ENCODE measurements around the gene ATG101.

The ATG101 gene

GRCh38 chr12:52069327-52070184, at the start of gene ATG101:
Gene ATG101 (plus strand): TSS chr12:52069978. CDS start chr12:52073651, 3,673 bp downstream.
- DNase-seq (ENCODE audit: low read depth), result peak; percentile 76

DNA sequence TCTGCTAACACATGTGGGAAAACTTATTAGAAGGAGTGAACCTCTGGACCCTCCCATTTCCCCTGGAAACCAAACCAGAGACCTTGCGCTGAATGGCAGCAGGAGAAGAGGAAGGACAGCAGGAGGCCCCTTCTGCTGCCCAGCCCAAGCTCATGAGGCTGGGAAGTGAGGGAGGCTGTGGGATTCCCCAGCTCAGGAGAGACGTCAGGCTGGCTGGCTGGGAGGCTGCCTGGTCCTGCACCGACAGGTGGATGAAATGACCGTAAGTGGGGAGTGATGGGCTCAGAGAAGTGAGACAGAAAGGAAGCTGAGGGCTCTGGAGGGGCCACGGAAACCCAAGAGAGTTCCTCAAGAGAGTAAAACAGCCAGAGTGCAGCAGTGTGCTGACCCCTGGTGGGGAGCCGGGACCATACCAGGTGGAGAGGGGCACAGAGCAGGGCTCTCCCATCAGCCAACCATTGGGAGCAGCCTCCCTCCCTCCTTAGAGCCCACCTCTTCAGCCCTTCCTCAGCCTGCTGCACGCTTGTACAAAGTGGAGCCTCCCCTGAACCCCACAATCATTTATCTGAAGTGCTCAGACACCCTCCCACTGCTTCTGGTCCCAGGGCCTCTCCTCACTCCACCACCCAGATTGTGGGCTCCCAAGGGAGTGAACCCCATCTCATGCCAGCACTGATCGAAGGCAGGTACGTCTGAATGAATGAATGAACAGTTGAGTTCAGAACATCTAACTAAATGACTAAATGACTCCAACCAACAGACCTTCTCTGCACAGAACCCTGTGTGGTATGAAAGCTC, 49.0 kb upstream of the ATG101 start:
- DNase-seq (ENCODE audit: low read depth), result peak; percentile 55

- DNase-seq (ENCODE audit: low read depth), result no peak
These were observed 47.0 kb upstream of the ATG101 start for GRCh38 chr12:52022841-52023181.

DNA sequence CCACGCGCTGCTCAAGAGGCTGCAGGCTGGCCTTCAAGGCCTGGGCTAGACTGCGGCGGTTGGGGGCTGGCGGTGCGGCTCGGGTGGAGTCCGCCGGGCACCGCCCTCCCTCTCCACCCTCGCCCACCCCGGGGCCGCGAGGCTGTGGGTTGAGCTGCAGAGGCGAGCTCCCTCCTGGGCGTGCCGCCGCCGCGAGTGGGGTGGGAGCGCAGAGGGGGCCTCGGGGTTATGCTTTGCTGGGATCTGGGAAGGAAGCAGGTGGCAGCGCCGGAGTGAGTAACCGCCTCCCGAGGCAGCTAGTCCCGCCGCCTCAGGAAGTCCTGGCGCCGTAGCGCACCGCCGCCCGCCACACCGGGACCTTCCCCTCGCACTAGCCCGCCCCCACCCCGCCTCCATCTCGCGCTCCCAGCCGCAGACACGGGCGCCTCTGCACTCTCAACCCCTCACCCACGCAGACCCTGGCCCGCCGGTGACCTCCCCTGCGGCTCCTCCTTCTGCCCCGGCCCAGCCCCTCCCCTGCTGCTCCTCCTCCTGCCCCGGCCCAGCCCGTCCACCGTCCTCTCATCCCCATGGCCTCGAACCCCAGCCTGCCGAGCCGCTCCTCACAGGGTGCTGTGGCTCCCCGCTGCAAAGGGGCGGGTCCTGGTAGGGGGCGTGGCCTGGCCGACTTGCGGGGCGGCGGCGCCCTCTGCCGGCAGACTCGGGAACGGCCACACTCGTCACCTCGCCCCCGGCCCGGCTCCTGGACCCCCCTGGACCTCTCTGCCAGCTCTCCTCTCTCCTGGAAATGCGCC, 46.4 kb upstream of the ATG101 start:
- DNase-seq (ENCODE audit: low read depth), result peak; percentile 92

- no peak for DNase-seq (ENCODE audit: low read depth)
These were observed 45.6 kb upstream of the ATG101 start for GRCh38 chr12:52023976-52024688.

- DNase-seq (ENCODE audit: low read depth), result no peak
These were observed 44.9 kb upstream of the ATG101 start for GRCh38 chr12:52024845-52025230.

GRCh38 chr12:52026263-52026662, 43.5 kb upstream of the ATG101 start:
- no peak for DNase-seq (ENCODE audit: low read depth)

DNA sequence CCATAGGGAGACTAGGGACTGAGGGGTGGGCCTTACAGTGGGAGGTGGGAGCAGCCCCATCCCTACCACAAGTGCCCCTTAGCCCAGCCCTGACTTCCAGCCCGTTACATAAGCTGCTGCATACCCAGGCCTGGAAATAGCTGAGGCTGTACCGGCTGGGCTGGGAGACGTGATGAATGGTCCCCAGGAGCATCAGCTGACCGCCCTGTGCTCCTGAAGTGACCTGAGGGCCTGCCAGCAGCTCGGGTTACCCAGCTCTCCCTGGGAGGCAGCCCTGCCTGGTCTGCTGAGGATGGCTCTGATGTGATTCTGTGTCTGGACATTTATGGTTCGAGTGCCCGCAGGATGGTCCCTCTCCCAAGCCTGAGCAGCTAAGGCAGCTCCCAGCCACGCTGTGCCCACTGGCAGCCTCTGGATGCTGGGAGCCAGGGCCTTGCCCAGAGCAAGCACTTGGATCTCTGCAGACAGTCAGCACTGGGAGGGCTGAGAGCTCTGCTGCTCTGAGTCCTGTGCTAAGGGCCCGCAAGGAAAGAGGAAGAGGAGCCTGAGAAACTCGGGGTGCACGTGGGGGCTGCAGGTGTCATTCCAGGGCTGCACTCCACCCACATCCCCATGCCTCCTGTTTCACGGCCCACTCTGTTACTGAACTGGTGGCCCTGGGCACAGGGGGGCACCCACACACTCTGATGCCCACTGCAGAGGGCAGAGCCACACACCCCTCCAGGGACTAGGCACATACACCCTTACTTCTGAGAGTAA, 42.5 kb upstream of the ATG101 start:
- no peak for DNase-seq (ENCODE audit: low read depth)

- no peak for DNase-seq (ENCODE audit: low read depth)
These were observed 40.1 kb upstream of the ATG101 start for GRCh38 chr12:52029685-52030084.

DNA sequence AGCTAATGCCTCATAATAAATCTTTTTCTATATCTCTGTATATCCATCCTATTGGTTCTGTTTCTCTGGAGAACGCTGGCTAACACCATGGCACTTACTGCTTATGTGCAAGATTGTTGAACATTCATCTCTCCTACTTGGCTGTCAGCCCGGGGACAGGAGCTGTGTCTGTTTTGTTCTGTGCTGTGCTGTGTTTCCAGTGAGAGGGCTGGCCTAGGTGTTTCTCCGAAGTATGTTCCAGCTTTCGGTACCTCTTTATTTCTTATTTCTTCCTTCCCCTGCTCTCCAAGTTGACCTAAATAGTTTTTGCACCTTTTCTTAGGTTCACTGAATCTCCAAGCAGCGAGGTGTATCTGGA, 37.4 kb upstream of the ATG101 start:
- no peak for DNase-seq (ENCODE audit: low read depth)

DNA sequence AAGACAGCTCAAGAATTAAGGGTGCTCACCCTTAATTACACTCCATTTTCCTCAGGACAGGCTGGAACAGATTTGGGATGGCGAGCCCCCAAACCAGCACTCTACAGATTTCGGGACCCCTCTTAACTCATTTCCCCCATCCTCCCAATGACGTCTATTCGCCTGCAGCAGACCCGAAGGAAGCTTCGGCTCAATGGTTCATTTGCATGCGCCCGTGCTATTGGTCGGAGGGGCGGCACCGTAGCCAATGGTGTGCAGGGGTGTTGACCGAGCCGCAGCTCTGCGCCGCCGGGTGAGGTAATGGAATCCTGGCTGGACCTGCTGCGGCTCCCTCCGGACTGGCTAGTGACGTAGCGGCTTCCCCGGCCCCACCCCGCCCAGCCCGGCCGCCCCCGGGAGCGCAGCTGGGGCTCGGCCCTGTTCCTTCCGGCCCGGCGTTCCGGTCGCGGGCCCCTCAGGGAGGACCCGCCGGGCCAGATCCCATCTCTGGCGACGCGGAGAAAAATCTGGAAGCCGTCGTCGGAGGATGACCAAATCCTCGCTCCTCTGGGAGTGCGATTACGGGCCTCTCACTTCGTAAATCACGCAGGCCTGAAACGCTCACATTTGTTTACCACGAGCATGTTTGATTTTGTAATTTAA, 36.9 kb upstream of the ATG101 start:
- DNase-seq (ENCODE audit: low read depth), result peak; percentile 81

- DNase-seq (ENCODE audit: low read depth), result no peak
These were observed 36.2 kb upstream of the ATG101 start for GRCh38 chr12:52033446-52034140.

DNA sequence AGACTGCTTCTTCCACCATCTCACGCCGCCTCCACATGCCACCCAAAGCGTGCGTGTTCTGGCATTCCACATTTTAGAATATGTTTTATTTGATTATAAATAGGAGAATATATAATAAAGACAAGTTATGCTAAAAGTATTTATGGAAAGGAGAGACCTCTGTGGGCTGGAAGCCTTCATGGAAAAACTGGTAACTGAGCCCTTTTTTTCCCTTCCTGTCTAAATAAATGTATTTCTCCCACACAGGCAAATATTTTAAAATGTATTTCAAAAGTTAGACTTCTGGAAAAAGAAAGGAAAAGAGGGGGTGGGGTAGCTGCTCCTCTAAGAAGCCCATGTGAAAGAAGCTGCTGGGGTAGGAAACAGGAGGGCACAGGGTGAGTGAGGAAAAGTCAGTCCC, 34.6 kb upstream of the ATG101 start:
- DNase-seq (ENCODE audit: low read depth), result no peak

DNA sequence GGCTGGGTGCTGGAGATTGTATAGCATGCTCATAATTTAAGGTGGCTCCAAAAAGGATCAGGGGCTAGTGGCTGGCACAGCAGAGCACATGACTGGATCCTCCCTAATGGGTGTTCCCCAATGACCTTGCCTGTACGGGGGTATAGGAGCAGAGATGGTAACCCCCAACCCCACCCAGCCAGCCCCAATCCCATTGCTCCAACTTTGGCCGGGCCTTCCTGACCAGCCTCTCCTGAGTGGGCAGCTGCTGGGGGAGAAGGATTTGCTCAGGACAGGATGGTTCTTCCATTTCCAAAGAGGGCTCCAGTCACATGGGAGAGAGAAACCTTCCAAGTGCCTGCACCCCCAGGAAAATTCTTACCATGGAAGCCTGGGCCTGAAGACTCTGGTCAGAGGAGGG, 33.9 kb upstream of the ATG101 start:
- no peak for DNase-seq (ENCODE audit: low read depth)

DNA sequence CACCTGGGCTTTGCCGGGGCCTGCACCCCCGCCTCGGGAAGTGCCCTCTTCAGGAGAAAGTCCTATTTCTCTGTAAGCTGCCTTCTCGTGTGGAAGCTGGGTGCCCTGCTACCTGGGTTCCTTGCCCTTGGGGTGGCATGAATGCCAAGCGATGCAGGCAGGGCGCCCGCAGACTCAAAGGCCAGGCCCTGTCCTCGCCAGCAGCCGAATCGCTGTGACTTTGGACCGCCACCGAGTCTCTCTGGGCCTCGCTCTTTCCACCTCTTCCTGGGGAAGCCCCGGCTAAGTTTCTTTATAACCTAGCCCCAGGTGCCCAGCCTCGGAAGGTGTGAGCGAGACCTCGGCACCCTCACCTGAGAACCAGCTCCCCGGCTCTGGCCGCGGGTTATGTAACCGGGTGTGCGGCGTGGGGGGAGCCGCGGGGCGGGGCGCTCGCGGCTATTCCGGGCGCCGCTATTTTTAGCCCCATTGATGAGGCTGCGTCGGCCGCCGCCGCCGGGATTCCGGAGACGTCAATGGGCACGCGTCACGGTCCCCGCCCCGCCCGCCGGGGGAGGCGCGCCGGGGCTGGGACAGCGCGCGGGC, 33.1 kb upstream of the ATG101 start:
- peak; percentile 83 for DNase-seq (ENCODE audit: low read depth)

DNA sequence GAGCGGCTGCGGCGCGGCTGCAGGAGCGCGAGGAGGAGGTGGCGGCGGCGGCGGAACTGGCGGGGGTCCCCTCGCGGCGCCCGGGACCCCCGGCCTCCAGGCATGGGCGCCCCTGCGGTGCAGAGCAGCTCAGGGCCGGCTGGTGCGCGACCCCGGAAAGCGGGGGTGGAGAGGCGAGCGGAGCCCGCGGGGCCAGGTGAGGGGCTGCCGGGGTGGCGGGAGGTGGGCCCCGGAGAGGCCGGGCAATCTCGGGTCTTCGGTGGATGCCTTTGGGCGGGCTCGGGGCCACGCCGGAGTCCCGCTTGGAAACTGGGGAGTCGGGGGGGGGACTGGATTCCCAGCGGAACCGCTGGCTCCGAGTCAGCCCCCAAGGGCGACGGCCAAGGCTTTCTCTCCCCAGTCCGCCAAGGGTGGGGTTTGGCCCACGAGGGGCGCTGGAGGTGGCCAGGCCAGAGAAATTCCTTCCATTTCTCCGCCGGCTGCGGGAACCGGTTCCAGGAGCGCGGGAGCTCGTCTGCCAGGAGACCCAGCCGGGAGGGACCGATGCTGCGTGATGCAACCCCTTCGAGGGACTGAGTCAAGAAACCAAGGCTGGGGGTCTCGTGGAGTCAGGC, 32.4 kb upstream of the ATG101 start:
- no peak for DNase-seq (ENCODE audit: low read depth)

DNA sequence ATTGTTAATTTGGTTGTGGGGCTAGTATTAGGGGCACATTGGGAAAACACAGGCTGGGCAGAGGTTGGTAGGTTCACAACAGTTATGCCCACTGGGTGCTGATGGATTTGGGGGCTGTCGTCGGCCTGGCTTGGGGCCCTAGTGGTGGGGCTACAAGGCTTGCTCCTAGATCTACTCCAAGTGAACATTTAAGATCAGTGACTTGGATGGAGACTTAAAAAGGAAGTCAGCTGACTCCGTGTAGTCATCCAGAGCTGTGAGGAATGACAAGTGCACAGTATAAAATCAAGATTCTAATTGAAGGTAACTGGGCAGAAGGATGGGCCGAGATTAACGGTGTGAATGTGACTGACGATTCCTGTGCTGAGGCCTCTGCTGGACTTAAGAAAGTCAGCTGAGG, 31.3 kb upstream of the ATG101 start:
- DNase-seq (ENCODE audit: low read depth), result no peak

DNA sequence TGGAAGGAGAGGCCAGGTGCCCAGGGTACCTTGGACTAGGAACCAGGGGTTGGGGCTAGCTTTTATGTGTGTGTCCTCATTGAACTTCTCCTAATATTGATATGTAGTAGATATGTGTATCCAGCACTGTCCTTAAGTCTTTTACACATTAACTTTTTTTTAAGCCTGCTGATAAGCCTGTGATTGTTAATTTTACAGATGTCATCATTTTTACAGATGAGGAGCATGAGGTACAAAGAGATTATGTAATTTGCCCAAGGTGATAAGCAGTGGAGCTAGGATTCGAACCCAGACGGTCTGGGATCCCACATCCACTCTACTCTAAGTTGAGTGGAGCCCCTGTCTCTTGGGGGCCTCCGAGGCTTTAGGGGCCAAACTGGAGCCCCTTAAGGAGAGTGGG, 28.7 kb upstream of the ATG101 start:
- no peak for DNase-seq (ENCODE audit: low read depth)

GRCh38 chr12:52041695-52042123, 28.1 kb upstream of the ATG101 start:
- DNase-seq (ENCODE audit: low read depth), result peak; percentile 30
